HEK293 (cell line): Measurements from ENCODE around the gene FOXP1.

Experiments used
- CTCF ChIA-PET: fragments of 350-600 bp; formaldehyde crosslinking; extraction: SDS; loops from one replicate; lab custom pipeline; 2021; ENCODE audit warnings: antibody characterized with exemption; lab: Yijun Ruan, JAX
- POLR2A ChIA-PET: fragments of 300-600 bp; formaldehyde crosslinking; extraction: SDS; loops from one replicate; lab custom pipeline; 2020; ENCODE audit warnings: antibody characterized with exemption, inconsistent platforms; lab: Yijun Ruan, JAX
- H3K27ac ChIP-seq: fragments of 200-500 bp; sonication (Bioruptor generic); 2 replicates; pipeline ENCODE4 v1.5.1; 2014; ENCODE audit warnings: low read depth, low read length, control low read depth, inconsistent platforms; ENCODE audit errors: extremely low read depth
- H3K36me3 ChIP-seq, 2 experiments: fragments of 200-500 bp in 1 of 2; sonication (Bioruptor generic) in 1 of 2; 1 replicate in 1 of 2; 2 replicates in 1 of 2; pipeline ENCODE4 v1.5.1; 2014 to 2017; ENCODE audit warnings: inconsistent platforms in 2 of 2, low read length in 2 of 2; ENCODE audit not compliant: control insufficient read depth in 2 of 2, insufficient read depth in 1 of 2
- H3K4me1 ChIP-seq: fragments of 200-500 bp; sonication (Bioruptor generic); 2 replicates; pipeline ENCODE4 v1.5.1; 2014; ENCODE audit warnings: mild to moderate bottlenecking, low read length, inconsistent platforms; ENCODE audit not compliant: control insufficient read depth, insufficient read depth
- H3K4me3 ChIP-seq: 2 replicates; pipeline ENCODE4 v1.5.1; 2011; ENCODE audit warnings: low read depth, mild to moderate bottlenecking, control low read depth, low read length, moderate library complexity
- H3K9me3 ChIP-seq: fragments of 200-500 bp; sonication (Bioruptor generic); 2 replicates; pipeline ENCODE4 v1.5.1; 2014; ENCODE audit warnings: low read depth, low read length, inconsistent platforms; ENCODE audit not compliant: control insufficient read depth, insufficient read depth
- ATF2 ChIP-seq: fragments of 450-650 bp; formaldehyde crosslinking; IDR thresholded peaks from 2 replicates; pipeline ENCODE4 v1.5.1; 2016; ENCODE audit warnings: missing biosample characterization, missing genetic modification characterization, low read depth
- GFI1B ChIP-seq: fragments of 450-650 bp; formaldehyde crosslinking; IDR thresholded peaks from 2 replicates; pipeline ENCODE4 v1.5.1; 2016; ENCODE audit warnings: missing biosample characterization, missing genetic modification characterization
- GLIS2 ChIP-seq: fragments of 450-650 bp; formaldehyde crosslinking; IDR thresholded peaks from 2 replicates; pipeline ENCODE4 v1.5.1; 2016; ENCODE audit warnings: missing biosample characterization, missing genetic modification characterization
- HOXC10 ChIP-seq: sonication (generic); formaldehyde crosslinking; IDR thresholded peaks from 2 replicates; pipeline ENCODE4 v1.8.1; 2023; ENCODE audit warnings: mild to moderate bottlenecking, missing genetic modification reagents
- IKZF3 ChIP-seq: fragments of 450-650 bp; IDR thresholded peaks from 2 replicates; pipeline ENCODE4 v1.5.0; 2018; ENCODE audit warnings: missing biosample characterization, mild to moderate bottlenecking, missing genetic modification characterization, moderate library complexity
- PRDM10 ChIP-seq: fragments of 450-650 bp; formaldehyde crosslinking; IDR thresholded peaks from 2 replicates; pipeline ENCODE4 v1.5.1; 2016; ENCODE audit warnings: missing biosample characterization, missing genetic modification characterization
- TRIM28 ChIP-seq: IDR thresholded peaks from 2 replicates; pipeline ENCODE4 v1.6.1; 2011; ENCODE audit warnings: low read length, control low read depth, borderline replicate concordance
- ZBTB1 ChIP-seq: fragments of 450-650 bp; formaldehyde crosslinking; IDR thresholded peaks from 2 replicates; pipeline ENCODE4 v1.5.1; 2016; ENCODE audit warnings: missing biosample characterization, missing genetic modification characterization
- ZNF19 ChIP-seq: fragments of 450-650 bp; formaldehyde crosslinking; IDR thresholded peaks from 2 replicates; pipeline ENCODE4; 2016; ENCODE audit warnings: missing biosample characterization, missing genetic modification characterization, low read depth
- ZNF23 ChIP-seq: fragments of 450-650 bp; formaldehyde crosslinking; IDR thresholded peaks from 2 replicates; pipeline ENCODE4 v1.5.1; 2016; ENCODE audit warnings: missing biosample characterization, missing genetic modification characterization, borderline replicate concordance
- ZNF292 ChIP-seq: fragments of 450-650 bp; formaldehyde crosslinking; IDR thresholded peaks from 2 replicates; pipeline ENCODE4 v1.5.1; 2016; ENCODE audit warnings: low read depth, missing biosample characterization, missing genetic modification characterization, borderline replicate concordance
- ZNF37A ChIP-seq: fragments of 450-650 bp; IDR thresholded peaks from 2 replicates; pipeline ENCODE4 v1.5.1; 2018; ENCODE audit warnings: missing biosample characterization, missing genetic modification characterization
- ZNF391 ChIP-seq: fragments of 450-650 bp; formaldehyde crosslinking; IDR thresholded peaks from 2 replicates; pipeline ENCODE4 v1.5.1; 2016; ENCODE audit warnings: low read depth, missing biosample characterization, missing genetic modification characterization, borderline replicate concordance
- ZNF48 ChIP-seq: fragments of 450-650 bp; formaldehyde crosslinking; IDR thresholded peaks from 2 replicates; pipeline ENCODE4 v1.5.1; 2016; ENCODE audit warnings: missing biosample characterization, missing genetic modification characterization
- ZNF488 ChIP-seq: fragments of 450-650 bp; formaldehyde crosslinking; IDR thresholded peaks from 2 replicates; pipeline ENCODE4 v1.5.1; 2016; ENCODE audit warnings: missing biosample characterization, missing genetic modification characterization
- ZNF518A ChIP-seq: fragments of 450-650 bp; formaldehyde crosslinking; conservative IDR thresholded peaks from 2 replicates; pipeline ENCODE4 v1.5.1; 2016; ENCODE audit warnings: low read depth, missing biosample characterization, missing genetic modification characterization
- ZNF561 ChIP-seq: fragments of 450-650 bp; IDR thresholded peaks from 2 replicates; pipeline ENCODE4 v1.5.1; 2018; ENCODE audit warnings: missing biosample characterization, missing genetic modification characterization, borderline replicate concordance
- ZSCAN23 ChIP-seq: fragments of 450-650 bp; formaldehyde crosslinking; IDR thresholded peaks from 2 replicates; pipeline ENCODE4 v1.5.1; 2016; ENCODE audit warnings: missing biosample characterization, missing genetic modification characterization

Gene FOXP1

GRCh38 chr3:71061581-71061980 lies 521.9 kb downstream of the FOXP1 start:
- peaks cover 21% of the 10 kb centered on the region for H3K4me1 ChIP-seq
- H3K4me3 ChIP-seq: no peak overlapping the region
- no peak for TF ChIP-seq ZNF48 (tag by site-specific recombination)
- TF ChIP-seq PRDM10 (tag by site-specific recombination): no peak
- TF ChIP-seq ZSCAN23: no peak
- TF ChIP-seq ZNF292 (tag by site-specific recombination): no peak
- TF ChIP-seq ZNF23 (tag by site-specific recombination): no peak
- no peak for TF ChIP-seq ZNF37A (tag by site-specific recombination)
- TF ChIP-seq GLIS2: no peak
- TF ChIP-seq ZBTB1: no peak
- TF ChIP-seq ZNF391: no peak
- TF ChIP-seq TRIM28: no peak
- no peak for TF ChIP-seq ZNF19 (tag by site-specific recombination)
- TF ChIP-seq GFI1B (tag by site-specific recombination): no peak
- no peak for TF ChIP-seq ZNF488
- no peak for TF ChIP-seq ZNF518A (tag by site-specific recombination)
- no peak for TF ChIP-seq HOXC10 (CRISPR knock-in tag)
- TF ChIP-seq IKZF3 (tag by site-specific recombination): no peak
- no peak for TF ChIP-seq ATF2 (tag by site-specific recombination)
- TF ChIP-seq ZNF561 (tag by site-specific recombination): no peak
- TF ChIP-seq, all 188 proteins: peak for 0
- no peaks in the 10 kb centered on the region for H3K9me3 ChIP-seq
- H3K27ac ChIP-seq: no peak overlapping the region
- ChIA-PET POLR2A (no interaction called here), CTCF (interaction anchor here (0.6 to 2.2 kb wide), 4 partner anchors 8 to 828 kb away, joined by 3 to 5 read pairs (median 4); no protein-coding TSS in a partner anchor)
- H3K36me3 ChIP-seq: no peaks in the 10 kb centered on the region
